ENCODE data around the gene STARD5.

The STARD5 gene

GRCh38 chr15:81323559-81323943 is 390 bp downstream of the STARD5 start:
- no peaks in the 10 kb centered on the region for H3K27me3 ChIP-seq (ENCODE audit: control insufficient read depth, insufficient read depth, low read length)
- no peak for TF ChIP-seq CTCF (IDR thresholded peaks at IDR 0.05)
- no peaks in the 10 kb centered on the region for H3K36me3 ChIP-seq (ENCODE audit: control insufficient read depth, insufficient read depth, low read length)
- H3K4me1 ChIP-seq, result no peaks in the 10 kb centered on the region
- peak overlapping the region; percentile 77 for H3K4me3 ChIP-seq (ENCODE audit: low read depth, low read length)
- no peaks in the 10 kb centered on the region for H3K79me2 ChIP-seq
- H3K9me3 ChIP-seq (ENCODE audit: control insufficient read depth, low read length), result no peaks in the 10 kb centered on the region
- peak overlapping the region; percentile 86 for H3K4me2 ChIP-seq (ENCODE audit: low read length)
- peak overlapping the region; percentile 13 for H3K27ac ChIP-seq
- H2AFZ ChIP-seq, result peak overlapping the region; percentile 76
- H3K9ac ChIP-seq, result no peak overlapping the region

- Histone ChIP-seq H3K36me3 (ENCODE audit: control insufficient read depth, insufficient read depth, low read length) (no peaks in the 10 kb centered on the region), H2AFZ (no peak overlapping the region), H3K27me3 (ENCODE audit: control insufficient read depth, insufficient read depth, low read length) (no peaks in the 10 kb centered on the region), H3K27ac (no peak overlapping the region), H3K79me2 (no peaks in the 10 kb centered on the region), H3K4me1 (no peaks in the 10 kb centered on the region), H3K9me3 (ENCODE audit: control insufficient read depth, low read length) (no peaks in the 10 kb centered on the region), H3K4me3 (ENCODE audit: low read depth, low read length) (no peak overlapping the region), H3K4me2 (ENCODE audit: low read length) (no peak overlapping the region), H3K9ac (no peak overlapping the region)
- no peak for TF ChIP-seq CTCF (IDR thresholded peaks at IDR 0.05)
Measured at GRCh38 chr15:81322676-81323253, 1.2 kb downstream of the STARD5 start.

- Histone ChIP-seq H3K4me3 (ENCODE audit: low read depth, low read length) (no peak overlapping the region), H2AFZ (no peak overlapping the region), H3K79me2 (no peaks in the 10 kb centered on the region), H3K4me1 (no peaks in the 10 kb centered on the region), H3K4me2 (ENCODE audit: low read length) (no peak overlapping the region), H3K9me3 (ENCODE audit: control insufficient read depth, low read length) (no peaks in the 10 kb centered on the region), H3K27ac (no peak overlapping the region), H3K36me3 (ENCODE audit: control insufficient read depth, insufficient read depth, low read length) (no peaks in the 10 kb centered on the region), H3K9ac (no peak overlapping the region), H3K27me3 (ENCODE audit: control insufficient read depth, insufficient read depth, low read length) (no peaks in the 10 kb centered on the region)
- no peak for TF ChIP-seq CTCF (IDR thresholded peaks at IDR 0.05)
Measured at GRCh38 chr15:81321667-81322066, 2.3 kb downstream of the STARD5 start.

GRCh38 chr15:81317642-81318017 is 6.3 kb downstream of the STARD5 start:
- no peaks in the 10 kb centered on the region for H3K79me2 ChIP-seq
- no peak overlapping the region for H3K27ac ChIP-seq
- H3K4me3 ChIP-seq (ENCODE audit: low read depth, low read length), result no peak overlapping the region
- H3K36me3 ChIP-seq (ENCODE audit: control insufficient read depth, insufficient read depth, low read length), result no peaks in the 10 kb centered on the region
- H3K4me2 ChIP-seq (ENCODE audit: low read length), result no peak overlapping the region
- TF ChIP-seq CTCF (IDR thresholded peaks at IDR 0.05), result no peak
- no peaks in the 10 kb centered on the region for H3K9me3 ChIP-seq (ENCODE audit: control insufficient read depth, low read length)
- H3K9ac ChIP-seq, result no peak overlapping the region
- H3K27me3 ChIP-seq (ENCODE audit: control insufficient read depth, insufficient read depth, low read length), result no peaks in the 10 kb centered on the region
- H3K4me1 ChIP-seq, result no peaks in the 10 kb centered on the region
- no peak overlapping the region for H2AFZ ChIP-seq

- Histone ChIP-seq H3K4me3 (ENCODE audit: low read depth, low read length) (no peak overlapping the region), H3K9ac (no peak overlapping the region), H3K36me3 (ENCODE audit: control insufficient read depth, insufficient read depth, low read length) (no peaks in the 10 kb centered on the region), H3K4me1 (no peaks in the 10 kb centered on the region), H3K79me2 (no peaks in the 10 kb centered on the region), H3K9me3 (ENCODE audit: control insufficient read depth, low read length) (no peaks in the 10 kb centered on the region), H3K27me3 (ENCODE audit: control insufficient read depth, insufficient read depth, low read length) (no peaks in the 10 kb centered on the region), H3K4me2 (ENCODE audit: low read length) (no peak overlapping the region), H3K27ac (no peak overlapping the region), H2AFZ (no peak overlapping the region)
- TF ChIP-seq CTCF (IDR thresholded peaks at IDR 0.05), result no peak
Measured at GRCh38 chr15:81316267-81316666, 7.7 kb downstream of the STARD5 start.
